CD4-positive, alpha-beta T cell (primary cell): ENCODE measurements around the gene NME7. TPM values are rescaled to one million over a fixed set of nuclear protein-coding genes. Genes with fewer than 3 reads are reported as not detected.

Experiments used
- ATAC-seq: fragments of 200-7000 bp; cut with Tn5 transposase; one replicate; pipeline ENCODE4 v1.10.0; 2022; ENCODE audit warnings: mild to moderate bottlenecking; ENCODE audit not compliant: poor library complexity
- CTCF ChIA-PET: fragments of 350-600 bp; sonication (Branson Sonifier 250); formaldehyde crosslinking; loops from one replicate; lab custom pipeline; 2021; ENCODE audit warnings: antibody characterized with exemption, inconsistent platforms; lab: Charles Lee
- POLR2A ChIA-PET: fragments of 350-600 bp; sonication (Branson Sonifier 250); formaldehyde crosslinking; loops from one replicate; lab custom pipeline; 2021; ENCODE audit warnings: antibody characterized with exemption, inconsistent platforms; lab: Charles Lee
- DNase-seq, 14 experiments: peaks; one replicate each; pipeline ENCODE4 v3.0.0-alpha.2; 2013 to 2020; ENCODE audit warnings: mixed read lengths in 2 of 14
- H3K27ac ChIP-seq, 2 donors: one replicate each; pipeline versions ENCODE4 v1.5.1 to v1.7.0; 2013; ENCODE audit warnings: low read length in 2 of 2, low read depth in 1 of 2, mild to moderate bottlenecking in 1 of 2
- H3K27me3 ChIP-seq, 2 experiments: 1 replicate in 1 of 2; 2 replicates in 1 of 2; pipeline versions ENCODE4 v1.6.1 to v1.7.0; 2013; ENCODE audit warnings: low read length in 2 of 2, control low read depth in 1 of 2, mild to moderate bottlenecking in 1 of 2, moderate library complexity in 1 of 2; ENCODE audit not compliant: insufficient read depth in 2 of 2, control insufficient read depth in 1 of 2
- H3K36me3 ChIP-seq: one replicate; pipeline ENCODE4 v1.6.1; 2013; ENCODE audit warnings: low read length, control low read depth; ENCODE audit not compliant: insufficient read depth
- H3K4me1 ChIP-seq: one replicate; pipeline ENCODE4 v1.6.1; 2013; ENCODE audit warnings: low read length, control low read depth; ENCODE audit not compliant: insufficient read depth
- H3K4me3 ChIP-seq: one replicate; pipeline ENCODE4 v1.5.1; 2013; ENCODE audit warnings: mild to moderate bottlenecking, low read length, moderate library complexity
- H3K9me3 ChIP-seq, 2 experiments: 1 replicate in 1 of 2; 2 replicates in 1 of 2; pipeline versions ENCODE4 v1.6.1 to v1.7.0; 2013; ENCODE audit warnings: low read length in 2 of 2, mild to moderate bottlenecking in 2 of 2, control low read depth in 1 of 2, moderate library complexity in 1 of 2; ENCODE audit not compliant: control insufficient read depth in 1 of 2, insufficient read depth in 1 of 2
- H3K27ac Mint-ChIP-seq: one replicate; pipeline ENCODE4 v1.8.0; 2020; ENCODE audit warnings: mixed read lengths
- H3K27me3 Mint-ChIP-seq: one replicate; pipeline ENCODE4 v1.8.0; 2021; ENCODE audit warnings: mixed read lengths
- H3K36me3 Mint-ChIP-seq: one replicate; pipeline ENCODE4 v1.8.0; 2021; ENCODE audit warnings: low read depth, mixed read lengths
- H3K4me1 Mint-ChIP-seq: one replicate; pipeline ENCODE4 v1.8.0; 2021; ENCODE audit warnings: low read depth, mixed read lengths
- H3K4me3 Mint-ChIP-seq: one replicate; pipeline ENCODE4 v1.8.0; 2020; ENCODE audit warnings: mild to moderate bottlenecking, mixed read lengths
- H3K9me3 Mint-ChIP-seq: one replicate; pipeline ENCODE4 v1.8.0; 2020; ENCODE audit warnings: mixed read lengths
- CTCF ChIP-seq: fragments of 200-600 bp; IDR thresholded peaks from one replicate; pipeline ENCODE4 v1.8.0; 2022; ENCODE audit warnings: antibody characterized with exemption, mild to moderate bottlenecking
- intact Hi-C, 2 experiments: fragments of 100-400 bp; cut with DNase I in 1 of 2; cut with micrococcal nuclease in 1 of 2; formaldehyde crosslinking; loops; one replicate each; pipeline versions ENCODE4 v1.15.1 to v1.9.0; 2023 to 2025; cut with DNase I, micrococcal nuclease
- total RNA-seq, 174 experiments: library from RNA in 2 of 174; stranded (reverse) in 2 of 174; gene quantifications; one replicate each; pipeline ENCODE4 v1.2.3 and lab custom pipeline; 2021 to 2026

Gene NME7
- total RNA-seq, 2 experiments from 2014 or later = 7.2 to 8.3 TPM

- no peak for DNase-seq
- ChIA-PET CTCF (no interaction called here), POLR2A (no interaction called here)
- Histone ChIP-seq H3K27me3 (no peaks in the 10 kb centered on the region), H3K9me3 (no peaks in the 10 kb centered on the region), H3K36me3 (no peaks in the 10 kb centered on the region), H3K4me1 (peaks cover 18% of the 10 kb centered on the region), H3K27ac (no peak overlapping the region), H3K4me3 (no peak overlapping the region)
- no peaks in the 10 kb centered on the region for H3K9me3 Mint-ChIP-seq
- no peak for TF ChIP-seq CTCF
- H3K27me3 Mint-ChIP-seq = peaks cover 4% of the 10 kb centered on the region
- H3K4me3 Mint-ChIP-seq = no peak overlapping the region
- H3K36me3 Mint-ChIP-seq = no peaks in the 10 kb centered on the region
- intact Hi-C loops = no loop called here
- peaks cover 21% of the 10 kb centered on the region for H3K4me1 Mint-ChIP-seq
- no peak overlapping the region for H3K27ac Mint-ChIP-seq
- ATAC-seq = no peak
Measured at GRCh38 chr1:169113613-169114119, 253.9 kb downstream of the NME7 start.

- Histone ChIP-seq H3K4me1 (peaks cover 27% of the 10 kb centered on the region), H3K4me3 (no peak overlapping the region), H3K36me3 (no peaks in the 10 kb centered on the region), H3K27me3 (no peaks in the 10 kb centered on the region), H3K9me3 (no peaks in the 10 kb centered on the region), H3K27ac (no peak overlapping the region)
- ChIA-PET CTCF (no interaction called here), POLR2A (no interaction called here)
- Mint-ChIP-seq H3K27ac (no peak overlapping the region), H3K4me1 (peaks cover 35% of the 10 kb centered on the region), H3K4me3 (no peak overlapping the region), H3K27me3 (peaks cover 4% of the 10 kb centered on the region), H3K36me3 (no peaks in the 10 kb centered on the region), H3K9me3 (no peaks in the 10 kb centered on the region)
- DNase-seq (peak in 1 of 14 experiments; percentile 16), ATAC-seq (no peak)
- no peak for TF ChIP-seq CTCF
- intact Hi-C loops = no loop called here
Measured at GRCh38 chr1:169112241-169112640, 255.4 kb downstream of the NME7 start.

- peaks cover 39% of the 10 kb centered on the region for H3K4me1 Mint-ChIP-seq
- Histone ChIP-seq H3K4me1 (peaks cover 31% of the 10 kb centered on the region), H3K9me3 (no peaks in the 10 kb centered on the region), H3K27me3 (no peaks in the 10 kb centered on the region), H3K27ac (no peak overlapping the region), H3K4me3 (no peak overlapping the region), H3K36me3 (no peaks in the 10 kb centered on the region)
- no peak overlapping the region for H3K27ac Mint-ChIP-seq
- no peak for TF ChIP-seq CTCF
- no peaks in the 10 kb centered on the region for H3K36me3 Mint-ChIP-seq
- intact Hi-C loops = no loop called here
- ChIA-PET CTCF (interaction anchor here (0.6 to 1.6 kb wide), 2 partner anchors 199 to 769 kb away, joined by 3 to 5 read pairs; no protein-coding TSS in a partner anchor), POLR2A (no interaction called here)
- H3K4me3 Mint-ChIP-seq = no peak overlapping the region
- DNase-seq (no peak), ATAC-seq (no peak)
- H3K9me3 Mint-ChIP-seq = no peaks in the 10 kb centered on the region
- H3K27me3 Mint-ChIP-seq = peaks cover 4% of the 10 kb centered on the region
Measured at GRCh38 chr1:169111472-169111871, 256.1 kb downstream of the NME7 start.
